Stimulated activated CD4-positive, alpha-beta T cell treated with anti-CD3 and anti-CD28 coated beads, Interleukin-1b, Interleukin-23, amount 100 ng/mL, for 1 hour (primary cell): ENCODE measurements around the gene KCNQ1OT1.

Experiments
- DNase-seq, 2 donors: peaks; one replicate each; pipeline ENCODE4 v3.0.0-alpha.2; 2020; ENCODE audit warnings: low read depth in 2 of 2

The KCNQ1OT1 gene

DNA sequence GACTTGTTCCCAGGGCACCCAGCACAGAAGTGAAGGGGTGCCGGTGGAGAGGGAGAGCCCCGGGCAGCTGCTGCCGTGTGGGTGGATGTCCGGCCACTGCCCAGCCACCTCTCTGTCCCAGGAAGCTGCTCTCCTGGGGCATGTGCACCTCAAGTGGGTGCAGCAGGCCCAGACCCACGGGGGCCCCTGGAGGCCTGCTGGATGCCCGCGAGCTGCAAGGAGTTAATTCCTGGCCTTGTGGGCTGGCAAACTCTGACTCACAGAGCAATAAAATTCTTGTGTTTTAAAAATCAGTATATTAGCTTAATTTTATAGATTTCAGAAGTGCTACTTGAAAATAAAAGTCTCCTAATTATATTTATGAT lies 37.4 kb upstream of the KCNQ1OT1 start:
- DNase-seq: no peak

GRCh38 chr11:2736577-2737225 lies 36.9 kb upstream of the KCNQ1OT1 start:
- no peak for DNase-seq

DNA sequence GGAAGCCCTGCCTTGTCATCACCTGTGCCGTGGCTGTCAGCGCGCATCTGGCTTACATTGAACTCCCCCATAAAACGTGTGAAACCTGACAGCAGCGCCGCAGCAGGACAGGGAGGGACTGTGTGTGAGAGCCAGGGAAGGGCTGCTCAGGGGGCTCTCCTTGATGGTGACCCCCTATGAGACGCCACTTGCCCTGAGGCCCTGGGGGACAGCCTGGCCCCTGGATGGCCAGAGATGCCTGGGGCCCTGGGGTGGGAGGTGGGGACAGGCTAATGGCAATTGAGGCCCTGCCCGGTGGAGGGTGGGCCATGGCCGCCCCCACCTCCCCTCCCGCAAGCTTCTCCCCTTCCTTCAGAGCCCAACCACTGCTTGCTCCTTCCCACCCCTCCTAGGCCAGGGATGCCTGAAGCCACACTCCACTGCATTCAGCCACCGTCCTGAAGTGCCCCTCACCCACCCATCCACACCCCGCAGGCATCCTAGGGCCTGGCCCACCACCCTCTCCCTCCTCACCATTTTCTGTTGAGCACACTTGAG lies 35.3 kb upstream of the KCNQ1OT1 start:
- no peak for DNase-seq

- DNase-seq: no peak
Observed at GRCh38 chr11:2734181-2735052, 34.6 kb upstream of the KCNQ1OT1 start.

GRCh38 chr11:2732940-2733628 lies 33.3 kb upstream of the KCNQ1OT1 start:
- DNase-seq: no peak

GRCh38 chr11:2732261-2732939 lies 32.6 kb upstream of the KCNQ1OT1 start:
- no peak for DNase-seq

GRCh38 chr11:2731130-2732125 lies 31.6 kb upstream of the KCNQ1OT1 start:
- no peak for DNase-seq

DNA sequence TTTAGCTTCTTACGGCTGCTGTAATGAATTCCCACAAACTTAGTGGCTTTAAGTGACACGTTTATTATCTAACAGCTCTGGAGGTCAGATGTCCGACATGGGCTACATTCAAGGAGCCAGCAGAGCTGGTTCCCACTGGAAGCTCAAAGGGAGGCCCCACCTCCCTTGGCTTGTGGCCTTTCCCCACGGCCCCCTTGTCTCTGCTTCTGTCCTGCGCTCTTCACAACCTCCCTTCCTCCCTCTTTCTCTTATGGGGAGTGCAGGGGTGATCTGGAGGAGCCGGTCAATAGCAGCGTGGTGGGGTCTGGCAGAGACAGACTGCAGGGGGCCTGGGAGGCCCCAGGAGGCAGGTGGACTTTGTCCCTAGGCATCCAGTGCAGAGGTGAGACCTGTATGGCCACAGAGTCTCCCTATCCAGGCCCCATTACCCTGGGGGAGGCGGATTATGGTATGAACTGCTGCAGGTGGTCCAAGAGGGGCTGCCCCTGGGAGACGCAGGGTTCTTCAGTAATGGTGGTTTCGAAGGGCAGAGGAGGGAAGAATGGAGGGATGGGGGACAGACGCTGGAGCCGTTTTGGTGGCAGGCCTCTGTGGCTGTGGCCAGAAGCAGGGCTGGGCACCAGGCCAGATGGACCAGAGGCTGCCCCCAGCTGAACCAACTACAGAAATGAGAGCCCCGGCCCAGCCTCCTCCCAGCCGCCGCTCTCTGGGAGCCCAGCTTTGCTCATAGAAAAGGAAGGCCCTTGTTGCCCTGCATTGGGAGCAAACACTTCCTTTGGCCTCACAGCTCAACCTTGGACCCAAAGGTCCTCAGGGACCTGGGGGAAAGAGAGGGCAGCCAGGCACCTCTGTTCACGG lies 30.7 kb upstream of the KCNQ1OT1 start:
- DNase-seq: no peak

- DNase-seq: no peak
Observed at GRCh38 chr11:2729841-2730240, 30.0 kb upstream of the KCNQ1OT1 start.

DNA sequence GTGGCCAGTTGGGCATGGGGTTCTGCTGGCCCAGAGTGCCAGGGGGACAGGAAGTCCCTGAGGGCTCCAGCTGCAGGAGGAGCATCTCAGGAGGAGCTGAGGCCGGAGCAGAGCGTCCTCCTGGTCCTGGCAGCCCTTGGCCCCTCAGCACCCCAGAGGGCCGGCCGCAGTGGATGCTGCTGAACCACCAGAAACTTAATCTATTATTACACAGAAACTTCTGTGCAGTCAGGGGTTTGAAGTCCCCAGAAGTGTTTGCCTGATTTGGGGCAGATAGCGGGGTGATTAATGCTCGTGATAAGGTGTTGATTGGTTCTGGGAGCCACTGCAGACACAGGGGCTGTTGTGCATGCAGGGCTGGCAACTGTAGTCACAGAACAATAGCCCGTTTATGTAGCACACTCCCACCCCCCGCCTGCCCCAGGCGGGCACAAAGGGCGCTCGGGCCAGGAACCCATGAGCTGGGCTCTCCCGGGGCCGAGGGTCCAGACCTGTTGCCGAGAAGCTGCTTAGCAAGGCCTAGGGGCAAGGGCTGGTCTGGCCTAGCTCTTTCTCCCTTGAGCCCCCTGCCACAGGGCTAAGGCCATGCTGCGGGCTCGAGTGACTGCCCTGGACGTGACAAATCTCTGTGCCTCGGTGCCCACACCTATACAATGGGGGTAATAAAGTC lies 29.0 kb upstream of the KCNQ1OT1 start:
- no peak for DNase-seq

GRCh38 chr11:2728128-2728662 lies 28.4 kb upstream of the KCNQ1OT1 start:
- no peak for DNase-seq

GRCh38 chr11:2726964-2727363 lies 27.2 kb upstream of the KCNQ1OT1 start:
- no peak for DNase-seq

- no peak for DNase-seq
Observed at GRCh38 chr11:2725368-2726300, 25.8 kb upstream of the KCNQ1OT1 start.

DNA sequence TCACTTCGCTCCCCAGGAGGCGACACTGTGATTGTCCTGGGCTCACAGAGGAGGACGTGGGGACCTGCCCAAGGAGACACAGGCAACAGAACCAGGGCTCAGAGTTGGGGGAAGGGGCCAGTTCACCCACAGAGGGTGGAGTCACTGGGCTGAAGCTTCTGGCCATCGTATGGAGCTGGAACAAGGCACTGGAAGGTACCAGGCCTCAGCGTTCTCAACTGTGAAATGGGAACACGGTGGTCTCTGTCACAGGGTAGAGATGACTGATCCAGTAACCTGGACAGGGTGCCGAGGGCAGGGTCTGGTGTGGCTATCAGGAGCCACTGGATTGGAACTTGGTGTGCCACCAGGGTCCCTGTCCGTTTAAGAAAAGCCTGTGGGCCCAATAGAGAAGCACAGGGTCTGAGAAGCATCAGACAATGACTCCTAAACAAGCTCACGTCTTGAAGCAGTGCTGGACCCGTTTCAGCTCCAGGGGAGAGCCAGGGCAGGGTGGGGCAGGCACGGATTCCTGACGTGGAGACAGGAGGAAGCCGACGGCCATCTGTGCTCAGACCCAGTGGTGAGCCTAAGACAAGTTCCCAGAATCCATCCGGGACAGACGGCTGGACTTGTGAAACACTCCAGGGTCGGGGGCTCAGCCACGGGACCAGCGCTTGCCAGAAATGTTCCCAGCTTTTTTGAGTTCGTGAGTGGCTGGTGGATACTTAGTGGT lies 25.0 kb upstream of the KCNQ1OT1 start:
- DNase-seq: no peak

DNA sequence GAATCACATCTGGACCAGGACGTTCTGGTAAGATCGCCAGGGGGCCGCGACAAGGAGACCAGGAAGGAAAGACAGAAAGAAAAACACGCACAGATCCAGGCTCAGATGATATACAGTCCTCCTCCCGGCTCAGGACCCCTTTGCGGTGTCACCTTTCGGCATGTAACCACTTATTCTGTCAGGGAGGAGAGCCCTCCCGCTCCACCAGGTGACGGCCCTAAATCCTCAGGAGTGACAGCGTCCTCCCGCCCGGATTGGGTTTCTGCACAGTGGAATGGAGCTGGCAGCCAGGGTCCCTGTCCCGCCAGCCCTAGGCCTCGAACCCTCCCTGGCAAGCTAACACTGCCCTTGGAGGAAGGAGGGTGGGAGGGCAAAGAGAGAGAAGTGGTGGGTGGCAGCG lies 24.3 kb upstream of the KCNQ1OT1 start:
- no peak for DNase-seq

- no peak for DNase-seq
Observed at GRCh38 chr11:2722955-2723354, 23.2 kb upstream of the KCNQ1OT1 start.
